Right atrium auricular region (tissue), 2 donors: ENCODE results near the gene GALNT15. TPM values are rescaled to one million over a fixed set of nuclear protein-coding genes. Genes with fewer than 3 reads are reported as not detected.

ENCODE experiments used
- DNase-seq: peaks from one replicate; pipeline ENCODE4 v3.0.0-alpha.2; 2019; ENCODE audit warnings: low spot score
- H3K27ac ChIP-seq, 2 donors: fragments of 200-600 bp; sonication (generic); 1 replicate in 1 of 2; 2 replicates in 1 of 2; pipeline ENCODE4 v1.5.1; 2016 to 2019
- H3K27me3 ChIP-seq, 2 donors: fragments of 200-600 bp; sonication (generic); one replicate each; pipeline versions ENCODE4 v1.5.1 to v1.6.0; 2017 to 2019
- H3K36me3 ChIP-seq: fragments of 200-600 bp; sonication (generic); one replicate; pipeline ENCODE4 v1.5.1; 2016
- H3K4me1 ChIP-seq, 2 donors: fragments of 200-600 bp; sonication (generic); one replicate each; pipeline versions ENCODE4 v1.5.1 to v1.6.0; 2017 to 2019
- H3K4me3 ChIP-seq, 2 donors: fragments of 200-600 bp; sonication (generic); 1 replicate in 1 of 2; 2 replicates in 1 of 2; pipeline ENCODE4 v1.5.1; 2017 to 2019; ENCODE audit warnings: mild to moderate bottlenecking in 1 of 2, moderate library complexity in 1 of 2
- H3K9me3 ChIP-seq, 2 donors: fragments of 200-600 bp; sonication (generic); one replicate each; pipeline ENCODE4 v1.5.1; 2019
- total RNA-seq, 2 donors: library from RNA; depleted of rRNA; stranded (reverse); fragments of >200 nt; gene quantifications; one replicate each; pipeline ENCODE4 v1.1.0, GENCODE V29; 2016
- TF ChIP-seq, protein P1 (sequence below), 2 donors: fragments of 200-600 bp; sonication (generic); IDR thresholded peaks; one replicate each; pipeline ENCODE4 v1.5.1; 2019; ENCODE audit warnings: antibody characterized with exemption in 2 of 2

GALNT15 gene
- total RNA-seq, 2 donors from 2014 or later = 21.7 to 83.1 TPM

DNA sequence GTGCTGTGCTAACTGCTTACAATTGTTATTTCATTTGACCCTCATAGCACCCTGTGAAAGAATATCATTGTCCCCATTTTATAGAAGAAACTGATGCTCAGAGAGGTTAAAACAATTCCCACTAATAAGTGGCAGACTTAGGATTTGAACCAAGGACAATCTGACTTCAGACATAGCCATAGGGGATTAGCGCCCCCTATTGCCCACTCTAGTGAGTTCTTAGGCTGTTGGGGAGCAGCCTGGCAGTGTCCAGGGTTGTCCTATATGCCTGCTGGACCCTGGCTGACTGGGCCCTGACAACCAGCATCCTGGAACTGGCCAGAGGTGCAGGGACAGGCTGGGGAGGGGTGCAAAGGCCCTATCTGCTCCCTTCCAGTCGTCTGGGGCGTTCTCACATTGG is 74.9 kb downstream of the GALNT15 start:
- no peak overlapping the region for H3K27ac ChIP-seq
- no peak overlapping the region for H3K4me3 ChIP-seq
- no peaks in the 10 kb centered on the region for H3K27me3 ChIP-seq
- TF ChIP-seq, protein P1, sequence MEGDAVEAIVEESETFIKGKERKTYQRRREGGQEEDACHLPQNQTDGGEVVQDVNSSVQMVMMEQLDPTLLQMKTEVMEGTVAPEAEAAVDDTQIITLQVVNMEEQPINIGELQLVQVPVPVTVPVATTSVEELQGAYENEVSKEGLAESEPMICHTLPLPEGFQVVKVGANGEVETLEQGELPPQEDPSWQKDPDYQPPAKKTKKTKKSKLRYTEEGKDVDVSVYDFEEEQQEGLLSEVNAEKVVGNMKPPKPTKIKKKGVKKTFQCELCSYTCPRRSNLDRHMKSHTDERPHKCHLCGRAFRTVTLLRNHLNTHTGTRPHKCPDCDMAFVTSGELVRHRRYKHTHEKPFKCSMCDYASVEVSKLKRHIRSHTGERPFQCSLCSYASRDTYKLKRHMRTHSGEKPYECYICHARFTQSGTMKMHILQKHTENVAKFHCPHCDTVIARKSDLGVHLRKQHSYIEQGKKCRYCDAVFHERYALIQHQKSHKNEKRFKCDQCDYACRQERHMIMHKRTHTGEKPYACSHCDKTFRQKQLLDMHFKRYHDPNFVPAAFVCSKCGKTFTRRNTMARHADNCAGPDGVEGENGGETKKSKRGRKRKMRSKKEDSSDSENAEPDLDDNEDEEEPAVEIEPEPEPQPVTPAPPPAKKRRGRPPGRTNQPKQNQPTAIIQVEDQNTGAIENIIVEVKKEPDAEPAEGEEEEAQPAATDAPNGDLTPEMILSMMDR (IDR thresholded peaks at IDR 0.05) = peak in 1 of 2 donors; percentile 35
- no peak for DNase-seq
- H3K4me1 ChIP-seq = peaks cover 0 to 31% of the 10 kb centered on the region in 2 donors
- H3K9me3 ChIP-seq = no peaks in the 10 kb centered on the region
- H3K36me3 ChIP-seq = no peaks in the 10 kb centered on the region

DNA sequence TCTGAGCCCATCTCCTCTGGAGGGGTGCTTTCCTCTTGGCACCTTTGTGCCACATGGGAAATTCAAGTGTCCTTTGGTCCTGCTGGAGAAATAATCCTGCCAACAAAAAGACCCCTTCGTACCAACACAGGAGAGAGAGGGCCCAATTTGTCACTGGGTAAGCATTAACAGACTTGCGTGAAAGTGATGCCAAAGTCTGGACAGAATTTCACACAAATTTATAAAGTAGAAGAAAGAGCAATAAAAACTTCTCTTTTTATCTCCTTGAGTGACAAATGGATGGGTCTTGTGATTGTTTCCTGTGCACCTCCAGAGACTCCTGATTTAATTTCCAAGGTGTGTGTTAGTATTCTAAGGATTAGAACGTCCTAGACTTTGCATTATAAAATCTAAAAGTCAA is 75.4 kb downstream of the GALNT15 start:
- no peak overlapping the region for H3K27ac ChIP-seq
- H3K36me3 ChIP-seq = no peaks in the 10 kb centered on the region
- no peaks in the 10 kb centered on the region for H3K27me3 ChIP-seq
- TF ChIP-seq, protein P1 (IDR thresholded peaks at IDR 0.05) = no peak
- H3K4me3 ChIP-seq = no peak overlapping the region
- DNase-seq = no peak
- H3K9me3 ChIP-seq = no peaks in the 10 kb centered on the region
- peaks cover 0 to 25% of the 10 kb centered on the region in 2 donors for H3K4me1 ChIP-seq

DNA sequence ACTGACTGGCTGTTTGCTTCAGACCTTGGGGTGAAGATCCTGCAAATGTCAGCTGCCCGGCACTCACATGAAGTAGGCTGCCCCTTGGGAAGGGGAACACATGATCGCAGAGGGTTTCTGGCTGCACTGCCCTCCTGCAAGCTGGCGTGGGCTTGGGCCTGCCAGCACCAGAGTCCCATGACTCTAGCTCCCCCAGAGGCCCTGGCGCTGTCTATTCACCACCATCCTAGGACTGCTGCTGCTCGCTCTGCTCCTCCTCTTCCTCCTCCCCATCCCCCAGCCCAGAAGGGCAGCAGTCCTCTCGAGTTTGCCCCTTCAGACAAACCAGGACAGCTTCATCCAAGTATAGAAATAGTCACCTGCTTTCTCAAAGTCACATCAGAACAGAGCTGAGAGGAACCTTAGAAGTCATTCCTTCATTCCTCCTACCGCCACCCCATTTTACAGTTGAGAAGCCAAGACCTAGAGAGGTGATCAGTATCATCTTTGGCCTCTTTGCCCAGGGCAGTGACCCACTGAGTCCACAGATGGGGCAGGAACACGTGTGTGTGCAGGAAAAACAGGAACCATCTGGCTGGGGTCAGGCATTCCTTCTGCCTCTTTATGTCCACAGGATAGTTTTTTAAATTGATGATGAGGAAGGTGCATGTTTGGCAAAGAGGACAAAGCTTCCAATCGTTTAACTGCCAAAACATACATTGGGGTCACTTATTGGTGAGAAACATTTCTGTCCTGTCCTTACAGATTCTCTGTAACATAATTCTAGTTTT is 77.0 kb downstream of the GALNT15 start:
- peaks cover 0 to 25% of the 10 kb centered on the region in 2 donors for H3K4me1 ChIP-seq
- no peaks in the 10 kb centered on the region for H3K36me3 ChIP-seq
- H3K4me3 ChIP-seq = no peak overlapping the region
- no peaks in the 10 kb centered on the region for H3K27me3 ChIP-seq
- TF ChIP-seq, protein P1 (IDR thresholded peaks at IDR 0.05) = no peak
- DNase-seq = no peak
- no peaks in the 10 kb centered on the region for H3K9me3 ChIP-seq
- no peak overlapping the region for H3K27ac ChIP-seq

DNA sequence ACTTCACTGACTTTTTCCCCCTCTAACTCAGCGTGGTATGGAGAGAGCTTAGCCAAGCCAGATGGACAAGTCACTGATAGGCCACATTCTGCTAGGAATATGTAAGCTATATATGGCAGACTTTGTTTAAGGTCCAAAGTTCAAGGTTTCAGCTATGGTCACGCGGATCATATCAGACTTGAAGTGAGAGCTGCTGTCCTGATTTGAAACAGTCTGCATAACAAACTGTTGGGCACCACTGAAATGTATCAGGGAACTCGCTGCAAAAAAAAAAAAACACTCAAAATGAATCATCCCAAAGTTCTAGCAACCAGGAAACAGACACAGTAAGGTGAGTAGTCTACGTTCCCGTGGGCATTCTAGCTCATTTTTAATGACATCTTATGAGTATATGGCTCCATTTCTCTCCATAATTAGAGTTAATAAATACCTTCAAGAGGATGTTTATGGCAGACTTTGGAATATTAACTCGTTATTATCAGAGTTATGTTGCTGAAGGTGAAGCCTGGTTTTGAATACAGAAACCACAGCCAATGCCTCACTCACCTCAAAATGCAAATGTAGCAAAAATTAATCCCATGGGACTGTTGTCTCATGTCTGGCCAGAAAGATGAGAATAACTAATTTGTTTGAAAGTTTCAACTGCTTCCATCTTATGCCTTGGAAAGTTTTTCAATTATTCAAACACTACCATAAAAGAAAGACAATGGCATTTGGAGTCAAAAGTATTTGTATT is 77.9 kb downstream of the GALNT15 start:
- Histone ChIP-seq H3K27ac (no peak overlapping the region), H3K4me3 (no peak overlapping the region), H3K36me3 (no peaks in the 10 kb centered on the region), H3K4me1 (peaks cover 0 to 20% of the 10 kb centered on the region in 2 donors), H3K27me3 (no peaks in the 10 kb centered on the region), H3K9me3 (no peaks in the 10 kb centered on the region)
- TF ChIP-seq, protein P1 (IDR thresholded peaks at IDR 0.05) = no peak
- DNase-seq = no peak

DNA sequence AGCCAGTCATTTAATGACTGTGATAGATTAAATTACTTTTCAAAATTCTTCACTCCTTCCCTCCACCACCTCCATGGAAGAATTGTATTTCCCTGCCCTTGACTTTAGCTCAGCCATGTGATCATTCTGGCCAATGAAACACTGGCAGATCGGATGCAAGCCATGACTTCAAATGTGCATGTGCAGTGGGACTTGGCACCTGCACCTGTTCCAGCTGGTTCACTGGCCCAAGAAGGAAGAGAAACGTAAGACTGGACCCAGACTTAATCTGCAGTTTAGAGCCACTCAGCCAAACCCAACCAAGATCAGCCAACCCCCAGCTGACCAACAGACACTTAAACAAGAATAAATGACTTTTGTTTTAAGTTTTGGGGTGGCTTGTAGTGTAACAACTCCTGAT is 78.5 kb downstream of the GALNT15 start:
- H3K36me3 ChIP-seq = no peaks in the 10 kb centered on the region
- TF ChIP-seq, protein P1 (IDR thresholded peaks at IDR 0.05) = no peak
- H3K4me3 ChIP-seq = no peak overlapping the region
- no peaks in the 10 kb centered on the region for H3K27me3 ChIP-seq
- no peak overlapping the region for H3K27ac ChIP-seq
- H3K9me3 ChIP-seq = no peaks in the 10 kb centered on the region
- no peak for DNase-seq
- peaks cover 0 to 17% of the 10 kb centered on the region in 2 donors for H3K4me1 ChIP-seq
